ENCODE measurements around the gene TMEM229B.

- TF ChIP-seq CTCF (IDR thresholded peaks at IDR 0.05) (no peak), ZFX (IDR thresholded peaks at IDR 0.05; ENCODE audit: borderline replicate concordance) (no peak)
These were observed 44.1 kb upstream of the TMEM229B start for GRCh38 chr14:67532606-67532997.

Data from 22Rv1 (cell line).